ENCODE measurements around the gene HOXD13.

DNA sequence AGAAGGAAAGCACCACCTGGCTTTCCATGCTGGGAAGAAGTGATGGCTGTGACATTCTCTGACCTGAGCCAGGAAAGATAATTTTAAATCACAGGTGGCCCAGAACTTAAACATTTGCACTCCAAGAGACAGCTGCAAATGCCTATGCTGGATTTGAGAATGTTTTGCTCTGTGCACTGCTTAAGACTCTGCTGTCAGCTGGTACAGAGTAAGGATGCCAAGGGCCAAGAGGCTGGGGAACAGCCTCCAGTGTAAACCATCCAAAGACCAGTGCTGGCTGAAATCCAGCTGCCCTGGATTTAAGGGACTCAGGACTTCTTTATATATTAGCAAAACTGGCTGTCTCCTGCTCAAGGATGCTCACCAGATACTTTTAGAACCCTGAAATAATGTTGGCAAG, 40.9 kb downstream of the HOXD13 start:
- TF ChIP-seq ZBTB43 (CRISPR knock-in tag; conservative IDR thresholded peaks at IDR 0.05) (no peak), CHCHD3 (CRISPR knock-in tag; IDR thresholded peaks at IDR 0.05) (no peak)
- TF ChIP-seq, protein P1, sequence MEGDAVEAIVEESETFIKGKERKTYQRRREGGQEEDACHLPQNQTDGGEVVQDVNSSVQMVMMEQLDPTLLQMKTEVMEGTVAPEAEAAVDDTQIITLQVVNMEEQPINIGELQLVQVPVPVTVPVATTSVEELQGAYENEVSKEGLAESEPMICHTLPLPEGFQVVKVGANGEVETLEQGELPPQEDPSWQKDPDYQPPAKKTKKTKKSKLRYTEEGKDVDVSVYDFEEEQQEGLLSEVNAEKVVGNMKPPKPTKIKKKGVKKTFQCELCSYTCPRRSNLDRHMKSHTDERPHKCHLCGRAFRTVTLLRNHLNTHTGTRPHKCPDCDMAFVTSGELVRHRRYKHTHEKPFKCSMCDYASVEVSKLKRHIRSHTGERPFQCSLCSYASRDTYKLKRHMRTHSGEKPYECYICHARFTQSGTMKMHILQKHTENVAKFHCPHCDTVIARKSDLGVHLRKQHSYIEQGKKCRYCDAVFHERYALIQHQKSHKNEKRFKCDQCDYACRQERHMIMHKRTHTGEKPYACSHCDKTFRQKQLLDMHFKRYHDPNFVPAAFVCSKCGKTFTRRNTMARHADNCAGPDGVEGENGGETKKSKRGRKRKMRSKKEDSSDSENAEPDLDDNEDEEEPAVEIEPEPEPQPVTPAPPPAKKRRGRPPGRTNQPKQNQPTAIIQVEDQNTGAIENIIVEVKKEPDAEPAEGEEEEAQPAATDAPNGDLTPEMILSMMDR (CRISPR knock-in tag; IDR thresholded peaks at IDR 0.05) = no peak

Measured in HepG2 (cell line).